GM19023 (cell line): ENCODE measurements around the gene DDX19B.
"Not testable (repeated sequence)": the region's sequence is repeated elsewhere in the genome, so short reads cannot be mapped to it uniquely, and the experiment has no call there.

ENCODE experiments used
- ATAC-seq: cut with Tn5 transposase; IDR thresholded peaks from one replicate; pipeline ENCODE4 v1.9.1; 2021; ENCODE audit warnings: mild to moderate bottlenecking, moderate library complexity; ENCODE audit not compliant: unreplicated experiment

Gene DDX19B

GRCh38 chr16:70287304-70287971, 11.5 kb upstream of the DDX19B start:
- ATAC-seq, result not testable (repeated sequence)

GRCh38 chr16:70289229-70290094, 9.5 kb upstream of the DDX19B start, which contains the start of gene AARS1:
Gene AARS1 (minus strand): TSS chr16:70289506. CDS start chr16:70282763, 6,743 bp downstream.
- ATAC-seq, result peak; percentile 98

GRCh38 chr16:70290949-70291519, 8.0 kb upstream of the DDX19B start:
- ATAC-seq, result no peak

- ATAC-seq, result not testable (repeated sequence)
Measured at GRCh38 chr16:70292148-70292547, 6.8 kb upstream of the DDX19B start.

GRCh38 chr16:70294385-70295025, 4.5 kb upstream of the DDX19B start:
- no peak for ATAC-seq

- ATAC-seq, result no peak
Measured at GRCh38 chr16:70295634-70296033, 3.4 kb upstream of the DDX19B start.

- no peak for ATAC-seq
Measured at GRCh38 chr16:70301121-70301520, 2.1 kb downstream of the DDX19B start.

- ATAC-seq, result no peak
Measured at GRCh38 chr16:70302745-70303144, 3.8 kb downstream of the DDX19B start.

GRCh38 chr16:70304892-70305448, 6.0 kb downstream of the DDX19B start:
- no peak for ATAC-seq

- no peak for ATAC-seq
Measured at GRCh38 chr16:70306880-70307279, 7.9 kb downstream of the DDX19B start.

- not testable (repeated sequence) for ATAC-seq
Measured at GRCh38 chr16:70307726-70308125, 8.7 kb downstream of the DDX19B start.

- ATAC-seq, result no peak
Measured at GRCh38 chr16:70320121-70320520, 21.1 kb downstream of the DDX19B start.

- no peak for ATAC-seq
Measured at GRCh38 chr16:70324998-70325747, 26.2 kb downstream of the DDX19B start.

- no peak for ATAC-seq
Measured at GRCh38 chr16:70331091-70331490, 32.1 kb downstream of the DDX19B start.

- ATAC-seq, result no peak
Measured at GRCh38 chr16:70331588-70332358, 32.8 kb downstream of the DDX19B start.

GRCh38 chr16:70332728-70333127, 33.7 kb downstream of the DDX19B start:
- not testable (repeated sequence) for ATAC-seq

- ATAC-seq, result no peak
Measured at GRCh38 chr16:70337814-70338213, 38.8 kb downstream of the DDX19B start.

GRCh38 chr16:70341600-70341999, 42.6 kb downstream of the DDX19B start:
- ATAC-seq, result no peak

- no peak for ATAC-seq
Measured at GRCh38 chr16:70342016-70342415, 43.0 kb downstream of the DDX19B start.
